Measurements from ENCODE around the gene FCN1.

Gene FCN1

DNA sequence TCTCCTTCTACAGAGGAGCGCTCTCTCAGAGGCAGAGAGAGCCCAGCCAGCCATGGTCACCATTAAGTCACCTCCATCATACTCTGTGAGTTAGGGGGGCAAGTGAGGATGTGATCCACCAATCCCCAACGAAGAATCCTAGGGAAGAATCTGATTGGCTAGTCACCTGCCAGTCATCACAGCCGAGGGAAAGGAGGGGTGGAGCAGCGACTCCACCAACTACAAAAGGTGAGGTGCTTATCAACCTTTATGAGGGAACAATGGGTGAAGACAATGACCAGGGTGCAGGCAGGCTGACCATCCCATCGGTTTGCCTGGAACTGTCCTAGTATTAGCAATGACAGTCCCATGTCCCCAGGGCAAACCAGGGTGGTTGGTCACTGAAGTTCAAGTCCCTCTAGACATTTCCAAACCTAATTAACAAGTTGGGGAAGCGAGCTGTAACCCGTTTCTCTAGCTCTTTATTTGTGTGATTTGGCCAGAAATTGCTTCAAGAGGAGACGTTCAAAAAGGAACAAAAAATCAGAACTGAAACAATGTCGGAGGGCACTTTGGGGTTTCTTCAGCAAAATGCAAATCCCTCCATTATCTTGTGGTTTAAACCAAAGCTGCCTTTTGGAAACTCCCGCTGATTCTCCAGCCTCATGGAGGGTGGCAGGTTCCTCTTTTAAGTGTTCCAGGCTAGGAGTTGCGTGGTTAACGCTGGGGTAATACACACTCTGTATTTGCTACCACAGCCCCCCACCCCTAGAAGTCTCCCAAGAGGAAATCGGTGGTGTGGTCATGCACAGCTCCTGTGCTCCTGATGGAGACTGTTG is 18.8 kb upstream of the FCN1 start:
- DNase-seq: no peak

DNA sequence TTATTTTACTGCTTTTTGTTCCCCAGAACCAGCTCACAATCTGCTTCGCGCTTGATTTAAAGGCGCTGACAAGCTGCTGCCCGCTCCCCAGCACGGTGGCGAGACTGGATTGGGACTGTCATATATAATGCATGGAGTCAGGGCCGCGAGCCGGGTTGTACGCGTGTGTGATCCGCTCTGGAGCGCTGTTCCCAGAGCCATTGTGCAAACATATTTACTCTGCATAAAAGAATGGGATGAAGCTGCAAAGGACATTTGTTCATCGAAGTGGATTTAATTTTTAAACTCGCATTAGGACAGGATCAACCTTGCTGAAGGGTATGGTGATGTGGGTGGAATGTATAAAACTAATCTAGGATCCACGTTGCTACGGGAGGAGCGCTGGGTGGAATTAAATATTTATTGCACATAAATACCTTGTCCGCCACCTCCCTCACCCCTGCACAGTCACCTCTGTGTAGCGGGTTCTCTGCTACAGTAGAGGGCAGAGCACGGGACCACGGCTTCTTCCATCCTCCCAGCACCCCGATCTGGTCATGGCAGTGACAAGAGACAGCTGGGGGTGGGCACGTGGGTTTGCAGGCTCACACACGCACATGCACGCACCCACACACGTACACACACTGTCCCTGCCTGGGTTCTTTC is 18.1 kb upstream of the FCN1 start:
- no peak for DNase-seq

GRCh38 chr9:134935056-134935640 is 17.4 kb upstream of the FCN1 start:
- DNase-seq: no peak

- DNase-seq: no peak
Observed at GRCh38 chr9:134933076-134933659, 15.5 kb upstream of the FCN1 start.

DNA sequence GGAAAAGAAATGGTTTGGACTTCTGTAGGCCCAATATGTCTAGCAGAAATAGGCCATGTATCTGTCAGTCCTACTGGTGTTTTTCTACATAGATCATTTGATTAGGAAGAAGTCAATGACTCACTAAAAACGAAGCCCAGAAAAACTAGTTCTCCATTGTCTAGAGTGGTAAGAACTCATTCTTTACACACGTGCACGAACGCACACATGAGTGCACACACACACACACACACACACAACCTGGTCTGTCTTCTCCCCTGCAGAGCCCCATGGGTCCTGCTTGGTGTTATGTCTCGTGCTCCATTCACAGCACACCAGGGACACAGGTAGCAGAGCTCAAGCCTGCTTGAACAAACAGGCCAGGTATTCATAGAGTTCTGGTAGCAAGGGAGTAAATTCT is 14.9 kb upstream of the FCN1 start:
- DNase-seq: no peak

DNA sequence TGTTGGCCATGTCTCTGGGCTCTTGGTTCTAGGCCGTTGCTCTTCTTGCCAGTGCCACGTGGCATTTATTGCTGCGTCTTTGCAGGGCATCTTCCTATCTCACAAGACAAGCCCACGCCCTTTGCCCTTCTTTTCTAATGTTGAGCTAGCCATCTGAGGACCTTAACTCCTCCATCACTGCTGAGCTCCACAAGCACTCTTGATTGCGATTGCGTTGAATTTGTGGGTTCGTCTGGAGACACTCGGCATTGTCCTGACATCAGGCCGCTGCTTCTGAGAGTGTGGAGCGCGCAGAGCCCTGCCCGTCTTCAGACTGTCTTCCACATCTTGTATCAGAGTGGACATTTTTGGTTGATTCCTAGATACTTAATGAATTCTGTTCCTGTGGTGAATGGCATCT is 14.5 kb upstream of the FCN1 start:
- DNase-seq: no peak

DNA sequence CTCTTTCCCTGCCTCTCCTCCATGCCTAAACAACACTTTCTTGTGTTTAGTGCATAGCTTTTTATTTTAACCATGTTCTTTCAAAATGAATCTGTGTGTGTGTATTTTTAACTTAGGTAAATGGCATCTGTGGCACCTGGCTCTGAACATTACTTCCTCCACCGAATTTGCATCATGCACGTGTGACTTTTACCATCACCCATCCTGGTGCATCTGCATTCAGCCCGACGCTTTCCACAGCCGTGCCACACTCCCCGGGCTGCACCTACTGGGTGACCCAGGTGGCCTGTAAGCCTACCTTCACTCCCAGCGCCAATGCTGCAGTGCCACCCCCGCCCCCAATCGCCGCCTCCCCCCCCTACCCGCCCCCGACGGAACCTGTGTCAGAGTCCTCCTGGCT is 12.7 kb upstream of the FCN1 start:
- no peak for DNase-seq

- no peak for DNase-seq
Observed at GRCh38 chr9:134929193-134930158, 11.8 kb upstream of the FCN1 start.

DNA sequence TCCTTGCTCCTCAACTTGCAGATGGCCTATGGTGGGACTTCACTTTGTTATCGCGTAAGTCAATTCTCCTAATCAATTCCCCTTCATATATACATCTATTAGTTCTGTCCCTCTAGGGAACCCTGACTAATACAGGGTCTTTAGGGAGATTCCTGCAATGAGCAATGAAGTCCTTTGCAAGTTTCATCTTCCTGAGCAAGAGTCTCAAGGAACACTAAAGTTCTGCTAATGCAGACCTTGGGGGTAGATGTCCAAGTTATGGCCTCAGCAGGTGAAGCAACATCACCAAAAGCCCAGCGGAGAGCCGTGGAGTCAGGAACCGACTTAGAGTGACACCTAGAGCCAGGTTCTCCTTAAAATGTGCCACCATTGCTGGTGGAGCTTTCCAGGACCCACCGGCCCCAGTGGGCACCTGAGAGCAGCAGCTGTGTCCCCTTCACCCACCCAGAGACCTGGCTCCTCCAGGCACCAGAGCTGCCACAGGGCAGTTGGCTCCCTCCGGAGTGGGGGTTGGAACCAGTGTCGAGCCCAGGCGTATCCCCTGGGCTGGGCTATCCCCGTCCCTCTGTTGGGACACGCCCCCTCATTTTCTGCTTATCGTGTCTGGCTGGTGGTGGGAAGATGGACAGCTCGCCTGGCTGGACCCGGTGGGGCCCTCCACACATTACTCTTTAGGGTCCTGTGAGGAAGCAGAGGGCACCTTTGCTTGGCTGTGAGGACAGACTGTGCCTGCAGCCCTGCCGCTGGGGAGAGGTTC is 10.9 kb upstream of the FCN1 start:
- DNase-seq: no peak

- no peak for DNase-seq
Observed at GRCh38 chr9:134925011-134925511, 7.3 kb upstream of the FCN1 start.

GRCh38 chr9:134923466-134923865 is 5.8 kb upstream of the FCN1 start:
- no peak for DNase-seq

DNA sequence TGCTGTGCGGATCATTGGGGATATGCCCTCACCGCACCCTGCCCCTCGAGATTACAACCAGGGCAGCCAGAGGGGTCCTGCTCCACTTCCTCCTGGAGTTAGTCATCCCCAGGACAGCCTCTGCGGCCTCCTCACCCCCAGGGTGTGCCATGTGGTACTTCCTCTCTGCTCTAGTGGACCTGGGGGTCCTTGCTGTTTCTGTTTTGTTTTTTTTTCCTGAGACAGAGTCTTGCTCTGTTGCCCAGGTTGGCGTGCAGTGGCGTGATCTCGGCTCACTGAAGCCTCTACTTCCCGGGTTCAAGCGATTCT is 5.2 kb upstream of the FCN1 start:
- no peak for DNase-seq

GRCh38 chr9:134922066-134922931 is 4.6 kb upstream of the FCN1 start:
- DNase-seq: no peak

DNA sequence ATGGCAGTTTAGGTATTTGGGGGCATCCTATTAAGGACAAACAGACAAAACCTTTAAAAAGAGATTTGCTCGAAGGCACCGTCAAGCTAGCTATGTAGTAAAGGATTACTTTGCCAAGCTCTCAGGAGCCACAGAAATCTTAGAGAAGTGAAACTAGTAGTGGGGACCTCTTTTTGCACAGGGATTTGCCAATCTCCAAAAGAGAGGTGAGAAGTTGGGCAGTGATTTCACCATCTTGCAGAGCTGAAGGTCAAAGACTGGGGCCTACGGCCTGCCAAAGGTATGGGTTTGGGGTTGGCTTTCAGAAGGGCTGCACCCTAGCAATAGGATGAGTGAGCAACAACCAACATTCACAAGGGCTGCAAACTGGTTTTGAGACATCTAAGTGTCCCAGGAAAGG is 1.6 kb upstream of the FCN1 start:
- DNase-seq: no peak

DNA sequence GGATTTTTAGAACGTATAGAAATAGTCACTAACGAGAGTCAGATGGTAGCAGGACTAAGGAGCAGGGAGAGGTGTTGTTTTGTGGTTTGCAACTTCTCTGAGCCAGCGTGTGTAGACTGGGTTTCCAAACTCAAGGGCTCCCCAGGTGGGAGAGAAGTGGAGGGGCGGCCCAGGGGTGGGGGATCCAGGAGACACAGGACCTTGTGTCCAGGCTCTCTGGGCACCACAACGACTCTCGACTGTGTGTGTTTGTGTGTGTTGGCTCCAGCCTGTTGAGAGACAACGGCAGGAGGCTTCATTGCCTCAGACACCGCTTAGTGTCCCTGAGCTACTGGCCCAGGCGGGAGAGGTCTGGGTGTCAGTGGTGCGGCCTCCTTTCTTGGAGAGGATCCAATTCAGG is 934 bp upstream of the FCN1 start:
- no peak for DNase-seq

DNA sequence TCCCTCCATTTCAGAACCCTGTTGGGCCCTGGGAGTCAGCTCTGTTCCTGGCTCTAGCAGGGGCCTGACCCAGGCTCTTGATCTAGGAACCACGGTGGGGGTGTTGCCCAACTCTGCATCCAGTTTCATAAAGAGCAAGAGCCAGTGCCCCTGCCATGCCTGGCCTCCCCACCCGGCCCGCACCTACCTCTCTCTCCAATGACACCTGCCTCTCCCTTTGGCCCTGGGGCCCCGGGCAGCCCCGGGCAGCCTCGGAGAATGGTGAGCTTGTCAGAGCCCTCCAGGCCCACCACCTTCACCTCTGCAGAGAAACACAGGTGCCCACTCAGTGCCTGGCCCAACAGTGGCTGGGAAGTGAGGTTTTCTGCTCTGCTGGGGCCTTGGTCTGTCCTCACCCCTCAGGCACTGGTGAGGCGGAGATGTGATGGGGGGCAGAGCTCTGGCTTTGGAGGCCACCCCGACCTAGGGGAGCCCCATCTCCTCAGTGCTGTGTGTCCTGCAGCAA is 1.5 kb downstream of the FCN1 start:
- DNase-seq: no peak

GRCh38 chr9:134915046-134915985 is 2.4 kb downstream of the FCN1 start:
- no peak for DNase-seq

- no peak for DNase-seq
Observed at GRCh38 chr9:134914501-134914834, 3.2 kb downstream of the FCN1 start.

GRCh38 chr9:134913713-134914500 is 3.8 kb downstream of the FCN1 start:
- no peak for DNase-seq

All from NCI-H1105 treated with DMSO at 0.1 percent for 48 hours (cell line).